IMR-90 (cell line): Measurements from ENCODE around the gene MAN2B1. TPM values are rescaled to one million over a fixed set of nuclear protein-coding genes. Genes with fewer than 3 reads are reported as not detected.

ENCODE experiments used
- ATAC-seq: fragments of 200-7000 bp; cut with Tn5 transposase; 2 replicates; pipeline ENCODE4 v1.9.1; 2020; ENCODE audit warnings: low read depth, mild to moderate bottlenecking, moderate library complexity
- BruUV-seq: library from RNA; stranded (reverse); fragments of 400-500 nt; replicated peaks from 2 replicates; lab custom pipeline; 2021; lab: Mats Ljungman, UMichigan
- CTCF ChIA-PET: fragments of 300-600 bp; formaldehyde crosslinking; extraction: SDS; loops from one replicate; lab custom pipeline; 2021; ENCODE audit warnings: antibody characterized with exemption; lab: Yijun Ruan, JAX
- POLR2A ChIA-PET: fragments of 300-600 bp; sonication (Branson Sonifier 250); formaldehyde crosslinking; loops from one replicate; lab custom pipeline; 2022; ENCODE audit warnings: antibody characterized with exemption; ENCODE audit not compliant: unreplicated experiment; lab: Charles Lee
- DNase-seq: peaks from one replicate; pipeline ENCODE4 v3.0.0; 2013
- H2AFZ ChIP-seq: replicated peaks from 2 replicates; pipeline ENCODE3; 2013; ENCODE audit warnings: low read length, mild to moderate bottlenecking; ENCODE audit not compliant: poor library complexity
- H2AK5ac ChIP-seq: 2 replicates; pipeline ENCODE4 v1.6.1; 2013; ENCODE audit warnings: low read depth, low read length, inconsistent platforms
- H2AK9ac ChIP-seq: replicated peaks from 2 replicates; pipeline ENCODE3; 2013; ENCODE audit warnings: mild to moderate bottlenecking, low read depth, low read length, moderate library complexity; ENCODE audit not compliant: poor library complexity
- H2BK120ac ChIP-seq: 2 replicates; pipeline ENCODE4 v1.6.1; 2013; ENCODE audit warnings: low read depth, low read length, inconsistent platforms
- H2BK15ac ChIP-seq: 3 replicates; pipeline ENCODE4 v1.6.1; 2013; ENCODE audit warnings: low read depth, low read length, inconsistent platforms
- H2BK20ac ChIP-seq: 2 replicates; pipeline ENCODE4 v1.6.1; 2013; ENCODE audit warnings: low read depth, mild to moderate bottlenecking, inconsistent platforms, low read length, moderate library complexity
- H2BK5ac ChIP-seq: 2 replicates; pipeline ENCODE4 v1.6.1; 2013; ENCODE audit warnings: mild to moderate bottlenecking, low read depth, low read length, inconsistent platforms; ENCODE audit not compliant: poor library complexity, severe bottlenecking
- H3K14ac ChIP-seq: replicated peaks from 2 replicates; pipeline ENCODE4 v1.6.1; 2013; ENCODE audit warnings: low read depth, low read length, inconsistent platforms
- H3K18ac ChIP-seq: 2 replicates; pipeline ENCODE4 v1.6.1; 2013; ENCODE audit warnings: low read depth, low read length, control low read depth
- H3K23ac ChIP-seq: 2 replicates; pipeline ENCODE4 v1.6.1; 2013; ENCODE audit warnings: low read depth, low read length, inconsistent platforms
- H3K27ac ChIP-seq: 2 replicates; pipeline ENCODE4 v1.5.1; 2013; ENCODE audit warnings: mild to moderate bottlenecking, control low read depth, low read length; ENCODE audit not compliant: insufficient read depth
- H3K27me3 ChIP-seq: 2 replicates; pipeline ENCODE4 v1.6.1; 2013; ENCODE audit warnings: low read length; ENCODE audit not compliant: control insufficient read depth, insufficient read depth
- H3K36me3 ChIP-seq: 2 replicates; pipeline ENCODE4 v1.6.1; 2013; ENCODE audit warnings: low read length, mixed read lengths; ENCODE audit not compliant: control insufficient read depth, insufficient read depth
- H3K4ac ChIP-seq: 2 replicates; pipeline ENCODE4 v1.6.1; 2013; ENCODE audit warnings: low read depth, low read length, inconsistent platforms
- H3K4me1 ChIP-seq: 2 replicates; pipeline ENCODE4 v1.6.1; 2013; ENCODE audit warnings: low read length, mixed read lengths; ENCODE audit not compliant: control insufficient read depth, insufficient read depth
- H3K4me2 ChIP-seq: 2 replicates; pipeline ENCODE4 v1.6.1; 2013; ENCODE audit warnings: low read depth, mild to moderate bottlenecking, control low read depth, low read length, moderate library complexity
- H3K4me3 ChIP-seq: 2 replicates; pipeline ENCODE4 v1.5.1; 2013; ENCODE audit warnings: low read depth, mild to moderate bottlenecking, control low read depth, low read length, moderate library complexity; ENCODE audit not compliant: insufficient read depth
- H3K56ac ChIP-seq: 2 replicates; pipeline ENCODE4 v1.6.1; 2013; ENCODE audit warnings: low read length, inconsistent platforms; ENCODE audit not compliant: insufficient read depth; ENCODE audit errors: extremely low read depth
- H3K79me1 ChIP-seq, 2 experiments: 2 replicates each; pipeline ENCODE4 v1.6.1; 2013; ENCODE audit warnings: low read length in 2 of 2, inconsistent platforms in 1 of 2, low read depth in 1 of 2
- H3K9ac ChIP-seq: 2 replicates; pipeline ENCODE4 v1.6.1; 2013; ENCODE audit warnings: low read depth, low read length, control low read depth
- H3K9me1 ChIP-seq: 2 replicates; pipeline ENCODE4 v1.6.1; 2013; ENCODE audit warnings: low read length, inconsistent platforms; ENCODE audit not compliant: insufficient read depth
- H3K9me3 ChIP-seq: 2 replicates; pipeline ENCODE4 v1.6.1; 2013; ENCODE audit warnings: low read length; ENCODE audit not compliant: control insufficient read depth, insufficient read depth
- H4K20me1 ChIP-seq: 2 replicates; pipeline ENCODE4 v1.6.1; 2013; ENCODE audit warnings: low read length, inconsistent platforms; ENCODE audit not compliant: insufficient read depth
- H4K5ac ChIP-seq: 2 replicates; pipeline ENCODE4 v1.6.1; 2013; ENCODE audit warnings: mild to moderate bottlenecking, low read depth, low read length, control low read depth
- H4K8ac ChIP-seq, 2 experiments: 2 replicates each; pipeline ENCODE4 v1.6.1; 2013; ENCODE audit warnings: low read depth in 2 of 2, low read length in 2 of 2, control low read depth in 1 of 2, inconsistent platforms in 1 of 2
- H4K91ac ChIP-seq: 2 replicates; pipeline ENCODE4 v1.6.1; 2013; ENCODE audit warnings: low read depth, low read length, inconsistent platforms; ENCODE audit not compliant: insufficient read depth
- BHLHE40 ChIP-seq: fragments of 150-350 bp; IDR thresholded peaks from 2 replicates; pipeline ENCODE4 v1.6.1; 2016; ENCODE audit warnings: mild to moderate bottlenecking, low read depth, low read length
- CEBPB ChIP-seq: IDR thresholded peaks from 2 replicates; pipeline ENCODE4 v1.6.1; 2012; ENCODE audit warnings: low read depth, low read length, improper control_type of control experiment
- CHD1 ChIP-seq: IDR thresholded peaks from 2 replicates; pipeline ENCODE4 v1.6.1; 2012; ENCODE audit warnings: low read depth, low read length, improper control_type of control experiment
- FOS ChIP-seq: fragments of 150-350 bp; IDR thresholded peaks from 2 replicates; pipeline ENCODE4 v1.6.1; 2016; ENCODE audit warnings: low read depth, low read length
- MAFK ChIP-seq: IDR thresholded peaks from 2 replicates; pipeline ENCODE4 v1.6.1; 2012; ENCODE audit warnings: low read depth, low read length, improper control_type of control experiment
- MAZ ChIP-seq: IDR thresholded peaks from 2 replicates; pipeline ENCODE4 v1.6.1; 2012; ENCODE audit warnings: low read depth, mild to moderate bottlenecking, low read length, improper control_type of control experiment, moderate library complexity, borderline replicate concordance
- MXI1 ChIP-seq: IDR thresholded peaks from 2 replicates; pipeline ENCODE4 v1.6.1; 2012; ENCODE audit warnings: low read depth, mild to moderate bottlenecking, low read length, moderate library complexity, borderline replicate concordance
- NFE2L2 ChIP-seq: fragments of 150-350 bp; IDR thresholded peaks from 2 replicates; pipeline ENCODE4 v1.6.1; 2016; ENCODE audit warnings: low read depth, mild to moderate bottlenecking, low read length
- POLR2A ChIP-seq: IDR thresholded peaks from 2 replicates; pipeline ENCODE4 v1.6.1; 2012; ENCODE audit warnings: mild to moderate bottlenecking, low read depth, low read length
- RAD21 ChIP-seq: IDR thresholded peaks from 2 replicates; pipeline ENCODE4 v1.6.1; 2012; ENCODE audit warnings: low read length, improper control_type of control experiment
- RCOR1 ChIP-seq: IDR thresholded peaks from 2 replicates; pipeline ENCODE4 v1.6.1; 2012; ENCODE audit warnings: mild to moderate bottlenecking, low read length, improper control_type of control experiment; ENCODE audit not compliant: insufficient replicate concordance
- RFX5 ChIP-seq: IDR thresholded peaks from 2 replicates; pipeline ENCODE4 v1.8.0; 2012; ENCODE audit warnings: low read depth, mild to moderate bottlenecking, low read length, moderate library complexity
- SMC3 ChIP-seq: fragments of 150-350 bp; IDR thresholded peaks from 2 replicates; pipeline ENCODE4 v1.6.1; 2016; ENCODE audit warnings: low read depth, mild to moderate bottlenecking, antibody characterized with exemption, low read length, moderate library complexity
- WGBS, 2 experiments: methylation state at CpG; one replicate each; pipeline versions ENCODE4 v1.1.5 to v1.1.7; 2013; ENCODE audit warnings: missing lambda C conversion rate in 2 of 2; ENCODE audit not compliant: insufficient read length in 1 of 2; ENCODE audit errors: extremely low coverage in 2 of 2; 5-methylcytosine and 5-hydroxymethylcytosine counted together
- dilution Hi-C: fragments of 300-500 bp; cut with HindIII; formaldehyde crosslinking; loops from one replicate; pipeline ENCODE4 v1.14.3; 2018; ENCODE audit warnings: low sequenced_read_pairs; ENCODE audit not compliant: unreplicated experiment
- in situ Hi-C: fragments of 300-500 bp; cut with MboI; formaldehyde crosslinking; loops from 3 replicates; pipeline ENCODE4 v1.14.3; 2019; ENCODE audit warnings: low sequenced_read_pairs, inconsistent platforms, mixed read lengths
- intact Hi-C: fragments of 100-400 bp; cut with micrococcal nuclease; formaldehyde crosslinking; loops from 2 replicates; pipeline ENCODE4 v1.10.0; 2022
- polyA plus RNA-seq, 3 experiments: library from polyadenylated mRNA; depleted of rRNA; stranded (reverse); fragments of >200 nt; gene quantifications; 2 replicates each; pipeline ENCODE4 v1.2.3, GENCODE V29; 2012; ENCODE audit warnings: low replicate concordance in 1 of 3
- total RNA-seq: library from RNA; depleted of rRNA; stranded (reverse); fragments of >200 nt; gene quantifications from 2 replicates; pipeline ENCODE4 v1.2.3, GENCODE V29; 2012
- TF ChIP-seq, protein P1 (sequence below): fragments of 150-350 bp; IDR thresholded peaks from 2 replicates; pipeline ENCODE4 v1.6.1; 2017; ENCODE audit warnings: mild to moderate bottlenecking, antibody characterized with exemption, low read length, low read depth
- TF ChIP-seq, protein P2 (sequence below): fragments of 150-350 bp; IDR thresholded peaks from 2 replicates; pipeline ENCODE4 v1.6.1; 2016; ENCODE audit warnings: low read depth, mild to moderate bottlenecking, low read length, moderate library complexity, borderline replicate concordance

Gene MAN2B1
- total and polyA plus RNA-seq, 2 of the 4 experiments (the other 2 are of a cell fraction): 10.4 to 55.4 TPM

DNA sequence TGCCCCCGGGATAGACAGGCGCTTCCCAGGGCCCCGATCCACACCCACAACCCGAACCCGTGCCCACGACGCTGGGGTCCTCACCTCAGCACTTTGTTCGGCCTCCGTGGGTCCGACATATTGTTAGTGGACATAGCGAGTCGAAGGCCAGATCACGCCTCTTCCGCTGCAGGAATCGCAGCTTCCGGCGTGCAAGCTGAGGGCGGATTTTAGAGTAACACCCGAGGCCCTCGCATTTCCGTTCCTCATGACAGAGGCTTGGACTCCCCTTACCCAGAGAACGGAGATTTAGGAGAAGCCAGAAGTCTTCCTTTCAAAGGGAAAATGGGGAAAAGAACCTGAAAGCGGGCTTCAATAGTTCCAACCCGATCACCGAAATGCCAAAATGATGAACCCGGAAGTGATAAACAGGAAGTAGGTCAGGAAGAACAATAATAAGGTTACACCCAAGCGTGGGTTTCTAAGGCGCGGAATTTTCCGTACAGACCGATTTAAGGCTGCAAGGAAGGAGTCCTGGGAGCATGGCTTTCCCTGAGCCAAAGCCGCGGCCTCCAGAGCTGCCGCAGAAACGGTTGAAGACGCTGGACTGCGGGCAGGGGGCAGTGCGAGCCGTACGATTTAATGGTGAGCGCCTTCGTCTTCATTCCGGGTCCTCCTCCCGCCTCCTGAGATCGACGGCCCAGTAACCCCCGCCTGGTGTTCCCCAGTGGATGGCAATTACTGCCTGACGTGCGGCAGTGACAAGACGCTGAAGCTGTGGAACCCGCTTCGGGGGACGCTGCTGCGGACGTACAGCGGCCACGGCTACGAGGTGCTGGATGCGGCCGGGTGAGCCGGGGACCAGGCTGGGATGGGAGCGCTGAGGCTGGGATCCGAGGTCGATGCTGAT lies 3.0 kb upstream of the MAN2B1 start:
- Histone ChIP-seq H4K8ac (peak overlapping the region; percentile 72 to 99), H3K27ac (peak overlapping the region; percentile 79), H3K18ac (peak overlapping the region; percentile 52; the same call in 1 of the 2 replicates), H2BK120ac (peak overlapping the region; percentile 91; the same call in 1 of the 2 replicates), H2BK5ac (peak overlapping the region; percentile 93), H3K9ac (peak overlapping the region; percentile 85), H2AK9ac (peak overlapping the region; percentile 98), H3K36me3 (peaks cover 18% of the 10 kb centered on the region), H3K9me1 (0 out of 2 replicates have a peak, but pooled peaks cover 13% of the 10 kb centered on the region), H3K4me1 (peaks cover 15% of the 10 kb centered on the region), H3K4ac (peak overlapping the region; percentile 93), H3K4me2 (peak overlapping the region; percentile 97), H2AFZ (peak overlapping the region; percentile 95), H3K14ac (peak overlapping the region; percentile 91), H3K27me3 (no peaks in the 10 kb centered on the region), H3K56ac (peak overlapping the region; percentile 97), H4K5ac (peak overlapping the region; percentile 90), H2BK15ac (peak overlapping the region; percentile 72; the same call in 1 of the 3 replicates), H3K79me1 (peaks cover 34 to 73% of the 10 kb centered on the region in 2 experiments), H3K4me3 (peak overlapping the region; percentile 58), H4K91ac (peak overlapping the region; percentile 95), H3K9me3 (no peaks in the 10 kb centered on the region), H2BK20ac (peak overlapping the region; percentile 78; the same call in 1 of the 2 replicates), H2AK5ac (peak overlapping the region; percentile 41), H4K20me1 (no peaks in the 10 kb centered on the region), H3K23ac (peak overlapping the region; percentile 82; the same call in 1 of the 2 replicates)
- CTCF ChIA-PET: no interaction called here
- intact Hi-C loops (loop anchor here (1.0 to 5.0 kb wide), 2 partner anchors 59 to 787 kb away; partner anchors contain the start of genes ZNF490 and ZNF791), dilution Hi-C loops (no loop called here), in situ Hi-C loops (loop anchor here (5.0 kb wide), 1 partner anchor 102 kb away; no protein-coding TSS in a partner anchor)
- POLR2A ChIA-PET: interaction anchor here (0.5 kb wide), 1 partner anchor 527 kb away, joined by 3 read pairs; no protein-coding TSS in a partner anchor
- DNase-seq (peak; percentile 85), ATAC-seq (peak; percentile 54)
- TF ChIP-seq, protein P1, sequence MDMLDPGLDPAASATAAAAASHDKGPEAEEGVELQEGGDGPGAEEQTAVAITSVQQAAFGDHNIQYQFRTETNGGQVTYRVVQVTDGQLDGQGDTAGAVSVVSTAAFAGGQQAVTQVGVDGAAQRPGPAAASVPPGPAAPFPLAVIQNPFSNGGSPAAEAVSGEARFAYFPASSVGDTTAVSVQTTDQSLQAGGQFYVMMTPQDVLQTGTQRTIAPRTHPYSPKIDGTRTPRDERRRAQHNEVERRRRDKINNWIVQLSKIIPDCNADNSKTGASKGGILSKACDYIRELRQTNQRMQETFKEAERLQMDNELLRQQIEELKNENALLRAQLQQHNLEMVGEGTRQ: no peak
- TF ChIP-seq CEBPB: no peak
- TF ChIP-seq RFX5: no peak
- no peak for TF ChIP-seq RCOR1
- no peak for TF ChIP-seq MAFK
- TF ChIP-seq NFE2L2: no peak
- TF ChIP-seq, protein P2, sequence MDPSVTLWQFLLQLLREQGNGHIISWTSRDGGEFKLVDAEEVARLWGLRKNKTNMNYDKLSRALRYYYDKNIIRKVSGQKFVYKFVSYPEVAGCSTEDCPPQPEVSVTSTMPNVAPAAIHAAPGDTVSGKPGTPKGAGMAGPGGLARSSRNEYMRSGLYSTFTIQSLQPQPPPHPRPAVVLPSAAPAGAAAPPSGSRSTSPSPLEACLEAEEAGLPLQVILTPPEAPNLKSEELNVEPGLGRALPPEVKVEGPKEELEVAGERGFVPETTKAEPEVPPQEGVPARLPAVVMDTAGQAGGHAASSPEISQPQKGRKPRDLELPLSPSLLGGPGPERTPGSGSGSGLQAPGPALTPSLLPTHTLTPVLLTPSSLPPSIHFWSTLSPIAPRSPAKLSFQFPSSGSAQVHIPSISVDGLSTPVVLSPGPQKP: no peak
- peak; percentile 56; the same call in 1 of the 2 replicates for TF ChIP-seq MXI1
- TF ChIP-seq RAD21: no peak
- TF ChIP-seq CHD1: 0 out of 2 replicates have a peak, but pooled peaks have one; percentile 33
- TF ChIP-seq FOS: no peak
- no peak for TF ChIP-seq POLR2A
- no peak for TF ChIP-seq BHLHE40
- TF ChIP-seq SMC3: no peak
- no peak for TF ChIP-seq MAZ
- no TSS peak for BruUV-seq
- 0% methylated on average over 40 of the region's 64 CpGs; no CpG with 5 or more reads in 1 of the 2 experiments for WGBS, 2 experiments
